Ovary (tissue), 3 donors: Measurements from ENCODE around the gene TP53TG5.

Source experiments
- CTCF ChIP-seq, 3 donors: fragments of 450-650 bp in 2 of 3; fragments of 200-600 bp in 1 of 3; IDR thresholded peaks; one replicate each; pipeline versions ENCODE4 v1.5.1 to v1.8.0; 2016 to 2022; ENCODE audit warnings: antibody characterized with exemption in 3 of 3, mild to moderate bottlenecking in 1 of 3
- EP300 ChIP-seq: sonication (generic); formaldehyde crosslinking; IDR thresholded peaks from one replicate; pipeline ENCODE4 v1.6.1; 2017; ENCODE audit warnings: antibody characterized with exemption
- donor health status: DM: no; HTN: no; CAD: no.

GRCh38 chr20:45352729-45353128 lies 25.4 kb downstream of the TP53TG5 start:
- TF ChIP-seq EP300 (no peak), CTCF (IDR thresholded peaks at IDR 0.05) (no peak)
